ENCODE results near the gene GATB.
A peak's percentile ranks its signal among the peaks of the same experiment; 100 is the strongest.

The GATB gene

DNA sequence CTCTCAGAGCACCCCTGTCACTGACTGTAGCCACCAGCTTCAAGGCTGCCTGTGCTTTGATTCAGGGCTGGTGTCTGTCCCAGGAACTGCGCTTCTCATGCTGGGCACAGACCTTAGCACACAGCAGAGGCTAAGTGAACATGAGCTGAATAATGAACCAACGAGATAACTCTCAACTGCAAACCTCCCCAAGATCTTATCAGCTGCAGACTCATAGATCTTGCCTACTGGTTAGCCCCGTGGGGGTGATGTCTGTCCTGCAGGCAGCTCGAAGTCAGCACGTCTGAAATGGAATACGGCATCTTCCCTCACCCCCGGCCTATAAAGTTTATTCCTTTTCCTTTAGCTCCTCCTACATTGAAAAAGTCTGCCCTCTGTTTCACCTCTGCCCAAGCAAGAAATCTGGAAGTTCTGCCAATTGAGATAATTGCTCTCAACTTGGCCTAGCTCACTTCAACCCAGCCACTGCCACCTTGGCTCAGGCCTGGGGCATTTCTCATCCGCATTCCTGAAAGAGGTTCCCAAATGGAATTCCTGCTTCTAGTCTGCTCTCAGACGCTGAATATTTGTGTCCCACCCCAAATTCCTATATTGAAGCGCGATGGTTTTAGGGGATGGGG is 73.7 kb downstream of the GATB start:
- H2BK120ac ChIP-seq (ENCODE audit: low read depth, low read length): no peak overlapping the region
- H4K8ac ChIP-seq (ENCODE audit: low read depth, low read length): no peak overlapping the region
- no peak overlapping the region for H3K9ac ChIP-seq (ENCODE audit: low read depth, low read length, poor library complexity)
- no peak overlapping the region for H2AFZ ChIP-seq (ENCODE audit: low read length)
- no peak overlapping the region for H3K27ac ChIP-seq (replicated peaks; ENCODE audit: low read length)
- no peaks in the 10 kb centered on the region for H3K79me1 ChIP-seq (ENCODE audit: low read depth, low read length)
- no peak overlapping the region for H3K4me3 ChIP-seq (ENCODE audit: low read length in 2 of 2)
- no peak overlapping the region for H4K91ac ChIP-seq (ENCODE audit: low read depth, low read length, poor library complexity)
- H2AK5ac ChIP-seq (ENCODE audit: low read depth, low read length): no peak overlapping the region
- no peak overlapping the region for H2BK15ac ChIP-seq (ENCODE audit: low read length)
- peak overlapping the region; percentile 50 for H3K18ac ChIP-seq (ENCODE audit: low read length)
- no peaks in the 10 kb centered on the region for H3K27me3 ChIP-seq (ENCODE audit: control insufficient read depth in 3 of 3, insufficient read depth in 3 of 3, low read depth in 1 of 3, low read length in 3 of 3)
- DNase-seq (ENCODE audit: low spot score): no peak
- no peak overlapping the region for H3K4me2 ChIP-seq (ENCODE audit: insufficient read depth, low read length, poor library complexity, severe bottlenecking)
- H2BK12ac ChIP-seq (ENCODE audit: low read length): no peak overlapping the region
- H2BK5ac ChIP-seq (ENCODE audit: low read length): no peak overlapping the region
- H3K14ac ChIP-seq (ENCODE audit: low read length): no peak overlapping the region
- no peaks in the 10 kb centered on the region for H3K36me3 ChIP-seq (replicated peaks in 1 of 2; ENCODE audit: control insufficient read depth in 2 of 2, insufficient read depth in 2 of 2, low read length in 2 of 2)
- H3K9me3 ChIP-seq (replicated peaks in 1 of 2; ENCODE audit: control insufficient read depth in 2 of 2, insufficient read depth in 1 of 2, low read depth in 1 of 2, low read length in 2 of 2): no peaks in the 10 kb centered on the region
- WGBS, 2 donors (ENCODE audit: extremely low coverage in 2 of 2, insufficient read length in 2 of 2, insufficient replicate concordance in 1 of 2): no CpG with 5 or more reads among the region's 11 CpGs
- H3K23ac ChIP-seq (ENCODE audit: low read depth, low read length, poor library complexity): no peak overlapping the region
- H3K4ac ChIP-seq (ENCODE audit: low read length): no peak overlapping the region
- peaks cover 23 to 40% of the 10 kb centered on the region in 2 donors for H3K4me1 ChIP-seq (ENCODE audit: control insufficient read depth in 2 of 2, insufficient read depth in 1 of 2, low read depth in 1 of 2, low read length in 2 of 2)

- Histone ChIP-seq H3K4me3 (ENCODE audit: low read length in 2 of 2) (no peak overlapping the region), H2BK15ac (ENCODE audit: low read length) (no peak overlapping the region), H4K8ac (ENCODE audit: low read depth, low read length) (no peak overlapping the region), H3K14ac (ENCODE audit: low read length) (no peak overlapping the region), H4K91ac (ENCODE audit: low read depth, low read length, poor library complexity) (no peak overlapping the region), H3K27me3 (ENCODE audit: control insufficient read depth in 3 of 3, insufficient read depth in 3 of 3, low read depth in 1 of 3, low read length in 3 of 3) (no peaks in the 10 kb centered on the region), H3K4ac (ENCODE audit: low read length) (no peak overlapping the region), H2BK5ac (ENCODE audit: low read length) (no peak overlapping the region), H2AK5ac (ENCODE audit: low read depth, low read length) (no peak overlapping the region), H3K23ac (ENCODE audit: low read depth, low read length, poor library complexity) (no peak overlapping the region), H3K4me1 (ENCODE audit: control insufficient read depth in 2 of 2, insufficient read depth in 1 of 2, low read depth in 1 of 2, low read length in 2 of 2) (peaks cover 13 to 28% of the 10 kb centered on the region in 2 donors), H3K27ac (replicated peaks; ENCODE audit: low read length) (no peak overlapping the region), H2BK120ac (ENCODE audit: low read depth, low read length) (no peak overlapping the region), H3K36me3 (replicated peaks in 1 of 2; ENCODE audit: control insufficient read depth in 2 of 2, insufficient read depth in 2 of 2, low read length in 2 of 2) (no peaks in the 10 kb centered on the region), H3K18ac (ENCODE audit: low read length) (no peak overlapping the region), H3K9ac (ENCODE audit: low read depth, low read length, poor library complexity) (no peak overlapping the region), H2BK12ac (ENCODE audit: low read length) (no peak overlapping the region), H3K4me2 (ENCODE audit: insufficient read depth, low read length, poor library complexity, severe bottlenecking) (no peak overlapping the region), H2AFZ (ENCODE audit: low read length) (no peak overlapping the region), H3K9me3 (replicated peaks in 1 of 2; ENCODE audit: control insufficient read depth in 2 of 2, insufficient read depth in 1 of 2, low read depth in 1 of 2, low read length in 2 of 2) (no peaks in the 10 kb centered on the region), H3K79me1 (ENCODE audit: low read depth, low read length) (no peaks in the 10 kb centered on the region)
- no peak for DNase-seq (ENCODE audit: low spot score)
- no CpG with 5 or more reads among the region's 5 CpGs for WGBS, 2 donors (ENCODE audit: extremely low coverage in 2 of 2, insufficient read length in 2 of 2, insufficient replicate concordance in 1 of 2)
Observed at GRCh38 chr4:151685303-151685702, 75.5 kb downstream of the GATB start.

DNA sequence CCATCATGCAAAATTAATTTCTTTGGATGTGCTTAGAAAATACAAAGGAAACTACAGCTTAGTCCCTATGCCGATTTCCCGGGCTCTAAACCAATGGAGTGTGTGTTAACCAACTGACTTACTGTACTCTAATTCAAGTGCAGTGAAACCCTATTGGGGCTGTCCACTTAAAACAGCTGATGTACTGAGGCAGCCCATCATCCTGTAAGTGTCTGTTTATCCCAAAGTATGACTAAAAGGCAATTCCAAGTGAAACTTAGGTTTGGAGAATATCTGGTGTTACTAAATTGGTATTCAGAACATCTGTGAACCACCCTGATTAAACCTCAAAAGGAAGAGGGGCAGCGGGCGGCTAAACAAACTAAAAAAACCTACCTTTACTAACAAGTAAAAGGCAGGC is 79.7 kb downstream of the GATB start:
- Histone ChIP-seq H4K91ac (ENCODE audit: low read depth, low read length, poor library complexity) (no peak overlapping the region), H3K4ac (ENCODE audit: low read length) (no peak overlapping the region), H3K4me2 (ENCODE audit: insufficient read depth, low read length, poor library complexity, severe bottlenecking) (no peak overlapping the region), H3K27me3 (ENCODE audit: control insufficient read depth in 3 of 3, insufficient read depth in 3 of 3, low read depth in 1 of 3, low read length in 3 of 3) (no peaks in the 10 kb centered on the region), H2AK5ac (ENCODE audit: low read depth, low read length) (no peak overlapping the region), H2BK12ac (ENCODE audit: low read length) (no peak overlapping the region), H3K4me1 (ENCODE audit: control insufficient read depth in 2 of 2, insufficient read depth in 1 of 2, low read depth in 1 of 2, low read length in 2 of 2) (no peaks in the 10 kb centered on the region), H3K9ac (ENCODE audit: low read depth, low read length, poor library complexity) (no peak overlapping the region), H3K4me3 (ENCODE audit: low read length in 2 of 2) (no peak overlapping the region), H2BK15ac (ENCODE audit: low read length) (no peak overlapping the region), H3K23ac (ENCODE audit: low read depth, low read length, poor library complexity) (no peak overlapping the region), H2AFZ (ENCODE audit: low read length) (no peak overlapping the region), H4K8ac (ENCODE audit: low read depth, low read length) (no peak overlapping the region), H3K18ac (ENCODE audit: low read length) (no peak overlapping the region), H2BK5ac (ENCODE audit: low read length) (no peak overlapping the region), H3K14ac (ENCODE audit: low read length) (no peak overlapping the region), H3K36me3 (replicated peaks in 1 of 2; ENCODE audit: control insufficient read depth in 2 of 2, insufficient read depth in 2 of 2, low read length in 2 of 2) (no peaks in the 10 kb centered on the region), H3K9me3 (replicated peaks in 1 of 2; ENCODE audit: control insufficient read depth in 2 of 2, insufficient read depth in 1 of 2, low read depth in 1 of 2, low read length in 2 of 2) (no peaks in the 10 kb centered on the region), H3K27ac (replicated peaks; ENCODE audit: low read length) (no peak overlapping the region), H2BK120ac (ENCODE audit: low read depth, low read length) (no peak overlapping the region), H3K79me1 (ENCODE audit: low read depth, low read length) (no peaks in the 10 kb centered on the region)
- no CpG with 5 or more reads among the region's 4 CpGs for WGBS, 2 donors (ENCODE audit: extremely low coverage in 2 of 2, insufficient read length in 2 of 2, insufficient replicate concordance in 1 of 2)
- no peak for DNase-seq (ENCODE audit: low spot score)

DNA sequence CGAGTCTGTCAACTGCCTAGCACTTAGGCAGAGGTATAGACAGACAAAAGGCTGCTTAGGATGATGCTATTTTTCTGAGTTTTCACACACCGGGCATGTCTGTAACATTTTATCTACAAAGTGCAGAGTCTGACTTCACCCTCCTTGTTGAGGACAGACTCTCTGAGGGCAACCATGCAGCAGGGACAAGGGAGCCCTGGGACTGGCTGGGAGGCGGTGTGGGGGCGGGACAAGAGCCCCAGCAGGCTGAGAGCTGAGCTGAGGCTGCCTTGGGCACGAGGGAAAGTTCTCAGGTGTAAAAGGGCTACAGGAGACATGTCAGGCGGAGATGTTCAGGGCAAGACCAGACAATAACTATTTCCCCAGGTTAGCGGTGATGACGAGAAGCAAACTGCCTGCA is 81.6 kb downstream of the GATB start:
- Histone ChIP-seq H2BK120ac (ENCODE audit: low read depth, low read length) (no peak overlapping the region), H2BK15ac (ENCODE audit: low read length) (no peak overlapping the region), H3K27ac (replicated peaks; ENCODE audit: low read length) (no peak overlapping the region), H3K23ac (ENCODE audit: low read depth, low read length, poor library complexity) (no peak overlapping the region), H3K4ac (ENCODE audit: low read length) (no peak overlapping the region), H2AFZ (ENCODE audit: low read length) (no peak overlapping the region), H3K4me3 (ENCODE audit: low read length in 2 of 2) (no peak overlapping the region), H3K27me3 (ENCODE audit: control insufficient read depth in 3 of 3, insufficient read depth in 3 of 3, low read depth in 1 of 3, low read length in 3 of 3) (no peaks in the 10 kb centered on the region), H4K8ac (ENCODE audit: low read depth, low read length) (no peak overlapping the region), H3K18ac (ENCODE audit: low read length) (no peak overlapping the region), H3K36me3 (replicated peaks in 1 of 2; ENCODE audit: control insufficient read depth in 2 of 2, insufficient read depth in 2 of 2, low read length in 2 of 2) (no peaks in the 10 kb centered on the region), H4K91ac (ENCODE audit: low read depth, low read length, poor library complexity) (no peak overlapping the region), H3K9ac (ENCODE audit: low read depth, low read length, poor library complexity) (no peak overlapping the region), H3K4me2 (ENCODE audit: insufficient read depth, low read length, poor library complexity, severe bottlenecking) (no peak overlapping the region), H3K9me3 (replicated peaks in 1 of 2; ENCODE audit: control insufficient read depth in 2 of 2, insufficient read depth in 1 of 2, low read depth in 1 of 2, low read length in 2 of 2) (no peaks in the 10 kb centered on the region), H2AK5ac (ENCODE audit: low read depth, low read length) (no peak overlapping the region), H3K4me1 (ENCODE audit: control insufficient read depth in 2 of 2, insufficient read depth in 1 of 2, low read depth in 1 of 2, low read length in 2 of 2) (peaks cover 2 to 7% of the 10 kb centered on the region in 2 donors), H2BK12ac (ENCODE audit: low read length) (no peak overlapping the region), H2BK5ac (ENCODE audit: low read length) (no peak overlapping the region), H3K79me1 (ENCODE audit: low read depth, low read length) (no peaks in the 10 kb centered on the region), H3K14ac (ENCODE audit: low read length) (no peak overlapping the region)
- WGBS, 2 donors (ENCODE audit: extremely low coverage in 2 of 2, insufficient read length in 2 of 2, insufficient replicate concordance in 1 of 2): no CpG with 5 or more reads among the region's 8 CpGs
- DNase-seq (ENCODE audit: low spot score): no peak

All from neuronal stem cell (in vitro differentiated cells).